ACC112 (cell line): Measurements from ENCODE around the gene PSMB3.

ENCODE experiments used
- H2AFZ ChIP-seq: fragments of 200-600 bp; sonication (generic); one replicate; pipeline ENCODE4 v1.6.0; 2017; ENCODE audit warnings: antibody characterized with exemption, low read length; ENCODE audit not compliant: unreplicated experiment
- H3K27ac ChIP-seq: fragments of 200-600 bp; sonication (generic); 2 replicates; pipeline ENCODE4 v1.5.1; 2014; ENCODE audit warnings: low read depth, mild to moderate bottlenecking, antibody characterized with exemption, low read length, moderate library complexity
- H3K27me3 ChIP-seq: fragments of 200-600 bp; sonication (generic); 2 replicates; pipeline ENCODE4 v1.6.1; 2014; ENCODE audit warnings: mild to moderate bottlenecking, antibody characterized with exemption, low read length, moderate library complexity, mixed read lengths; ENCODE audit not compliant: insufficient read depth
- H3K36me3 ChIP-seq: fragments of 200-600 bp; sonication (generic); 2 replicates; pipeline ENCODE4 v1.6.1; 2016; ENCODE audit warnings: mild to moderate bottlenecking, antibody characterized with exemption, low read length, moderate library complexity, mixed read lengths; ENCODE audit not compliant: insufficient read depth
- H3K4me1 ChIP-seq: fragments of 200-600 bp; sonication (generic); one replicate; pipeline ENCODE4 v1.6.1; 2016; ENCODE audit warnings: low read length, mixed read lengths; ENCODE audit not compliant: insufficient read depth, unreplicated experiment, control insufficient read depth
- H3K4me3 ChIP-seq: fragments of 200-600 bp; sonication (generic); 2 replicates; pipeline ENCODE4 v1.5.1; 2014; ENCODE audit warnings: mild to moderate bottlenecking, low read depth, low read length
- H3K79me2 ChIP-seq: fragments of 200-600 bp; sonication (generic); one replicate; pipeline ENCODE4 v1.6.0; 2016; ENCODE audit warnings: low read length; ENCODE audit not compliant: control insufficient read depth, unreplicated experiment, insufficient read depth

PSMB3 gene

GRCh38 chr17:38738007-38738662 is 14.4 kb upstream of the PSMB3 start:
- H3K4me3 ChIP-seq: no peak overlapping the region
- peaks cover 37% of the 10 kb centered on the region for H3K79me2 ChIP-seq
- H3K4me1 ChIP-seq: peaks cover 31% of the 10 kb centered on the region
- no peaks in the 10 kb centered on the region for H3K27me3 ChIP-seq
- no peak overlapping the region for H3K27ac ChIP-seq
- H2AFZ ChIP-seq: no peak overlapping the region
- H3K36me3 ChIP-seq: no peaks in the 10 kb centered on the region; the same call in 1 of the 2 replicates

GRCh38 chr17:38738686-38739085 is 13.9 kb upstream of the PSMB3 start:
- Histone ChIP-seq H3K79me2 (peaks cover 42% of the 10 kb centered on the region), H3K4me3 (no peak overlapping the region), H2AFZ (no peak overlapping the region), H3K27ac (no peak overlapping the region), H3K27me3 (no peaks in the 10 kb centered on the region), H3K4me1 (peaks cover 37% of the 10 kb centered on the region), H3K36me3 (no peaks in the 10 kb centered on the region; the same call in 1 of the 2 replicates)

GRCh38 chr17:38739305-38739704 is 13.2 kb upstream of the PSMB3 start:
- no peaks in the 10 kb centered on the region for H3K27me3 ChIP-seq
- H3K27ac ChIP-seq: no peak overlapping the region
- no peak overlapping the region for H2AFZ ChIP-seq
- no peaks in the 10 kb centered on the region; the same call in 1 of the 2 replicates for H3K36me3 ChIP-seq
- H3K4me1 ChIP-seq: peaks cover 37% of the 10 kb centered on the region
- no peak overlapping the region for H3K4me3 ChIP-seq
- peaks cover 48% of the 10 kb centered on the region for H3K79me2 ChIP-seq

DNA sequence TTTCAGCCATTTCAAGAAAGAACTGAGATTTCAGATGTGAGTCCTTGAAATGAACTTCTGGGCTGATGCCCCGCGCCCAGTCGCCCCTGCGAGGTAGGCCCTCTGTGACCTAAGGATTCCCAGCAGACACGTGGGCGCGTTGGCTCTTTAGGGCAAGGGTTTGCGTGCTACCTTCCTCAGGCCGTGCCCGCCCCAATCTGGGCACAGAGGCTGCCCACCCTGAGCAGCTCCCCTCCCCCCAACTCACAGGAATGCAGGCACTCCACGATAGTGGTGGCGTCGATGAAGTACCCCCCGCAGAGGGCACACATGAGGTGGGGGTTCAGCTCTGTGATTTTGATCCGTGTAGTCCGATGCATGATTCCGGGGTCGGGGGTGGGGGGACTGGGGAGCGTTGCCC is 12.5 kb upstream of the PSMB3 start:
- Histone ChIP-seq H3K36me3 (no peaks in the 10 kb centered on the region; the same call in 1 of the 2 replicates), H3K27me3 (no peaks in the 10 kb centered on the region), H3K4me3 (no peak overlapping the region), H3K79me2 (peaks cover 54% of the 10 kb centered on the region), H2AFZ (no peak overlapping the region), H3K4me1 (peaks cover 34% of the 10 kb centered on the region), H3K27ac (no peak overlapping the region)

DNA sequence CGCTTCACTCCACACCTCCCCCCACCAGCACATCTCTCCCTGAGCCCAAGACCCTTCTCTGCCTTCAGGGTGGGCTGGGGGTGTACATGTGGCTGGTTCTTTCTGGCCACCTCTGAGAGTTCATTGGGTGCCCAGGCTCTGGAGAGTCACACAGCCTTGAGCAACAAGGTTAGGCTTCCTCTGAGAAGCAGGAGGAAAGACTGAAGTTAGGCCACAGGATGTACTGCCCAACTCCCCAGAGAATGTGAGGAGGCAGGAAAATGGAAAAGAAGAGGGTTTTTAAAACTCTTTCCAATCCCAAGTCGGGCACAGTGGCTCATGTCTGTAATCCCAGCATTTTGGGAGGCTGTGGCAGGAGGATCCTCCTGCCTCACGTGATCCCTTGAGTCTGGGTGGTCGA is 11.7 kb upstream of the PSMB3 start:
- H3K79me2 ChIP-seq: peaks cover 60% of the 10 kb centered on the region
- H3K27ac ChIP-seq: peak overlapping the region; percentile 87
- peaks cover 30% of the 10 kb centered on the region for H3K4me1 ChIP-seq
- H3K4me3 ChIP-seq: no peak overlapping the region
- no peak overlapping the region for H2AFZ ChIP-seq
- H3K36me3 ChIP-seq: no peaks in the 10 kb centered on the region; the same call in 1 of the 2 replicates
- H3K27me3 ChIP-seq: no peaks in the 10 kb centered on the region

GRCh38 chr17:38741461-38741860 is 11.1 kb upstream of the PSMB3 start:
- no peaks in the 10 kb centered on the region for H3K36me3 ChIP-seq
- no peak overlapping the region for H2AFZ ChIP-seq
- peaks cover 67% of the 10 kb centered on the region for H3K79me2 ChIP-seq
- peak overlapping the region; percentile 87 for H3K27ac ChIP-seq
- no peak overlapping the region for H3K4me3 ChIP-seq
- peaks cover 37% of the 10 kb centered on the region for H3K4me1 ChIP-seq
- no peaks in the 10 kb centered on the region for H3K27me3 ChIP-seq

DNA sequence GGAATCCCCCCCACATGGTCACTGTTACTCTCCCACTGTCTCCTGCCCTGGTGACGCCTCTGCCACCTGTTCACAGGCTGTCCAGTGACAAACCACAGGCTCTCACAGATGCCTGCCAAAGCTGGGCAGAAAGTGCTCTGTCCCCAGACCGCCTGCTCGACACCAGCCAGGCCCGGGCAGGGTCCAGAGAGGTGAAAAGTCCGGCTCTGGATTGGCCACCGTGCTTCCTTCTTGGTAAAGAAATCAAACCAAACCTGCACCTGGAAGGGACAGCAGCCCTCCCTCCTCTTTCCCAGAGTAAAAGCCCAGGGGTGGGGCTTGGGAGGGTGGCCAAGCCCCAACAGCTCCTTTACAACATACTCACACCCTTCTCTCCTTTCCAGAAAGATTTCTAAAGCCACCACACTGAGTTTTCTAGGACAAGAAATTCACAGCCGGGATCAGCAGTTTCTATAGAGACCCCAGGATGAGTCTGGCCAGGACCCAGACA is 10.6 kb upstream of the PSMB3 start:
- Histone ChIP-seq H3K36me3 (no peaks in the 10 kb centered on the region), H3K27ac (peak overlapping the region; percentile 87), H3K27me3 (no peaks in the 10 kb centered on the region), H3K79me2 (peaks cover 72% of the 10 kb centered on the region), H3K4me3 (no peak overlapping the region), H3K4me1 (peaks cover 40% of the 10 kb centered on the region), H2AFZ (no peak overlapping the region)

DNA sequence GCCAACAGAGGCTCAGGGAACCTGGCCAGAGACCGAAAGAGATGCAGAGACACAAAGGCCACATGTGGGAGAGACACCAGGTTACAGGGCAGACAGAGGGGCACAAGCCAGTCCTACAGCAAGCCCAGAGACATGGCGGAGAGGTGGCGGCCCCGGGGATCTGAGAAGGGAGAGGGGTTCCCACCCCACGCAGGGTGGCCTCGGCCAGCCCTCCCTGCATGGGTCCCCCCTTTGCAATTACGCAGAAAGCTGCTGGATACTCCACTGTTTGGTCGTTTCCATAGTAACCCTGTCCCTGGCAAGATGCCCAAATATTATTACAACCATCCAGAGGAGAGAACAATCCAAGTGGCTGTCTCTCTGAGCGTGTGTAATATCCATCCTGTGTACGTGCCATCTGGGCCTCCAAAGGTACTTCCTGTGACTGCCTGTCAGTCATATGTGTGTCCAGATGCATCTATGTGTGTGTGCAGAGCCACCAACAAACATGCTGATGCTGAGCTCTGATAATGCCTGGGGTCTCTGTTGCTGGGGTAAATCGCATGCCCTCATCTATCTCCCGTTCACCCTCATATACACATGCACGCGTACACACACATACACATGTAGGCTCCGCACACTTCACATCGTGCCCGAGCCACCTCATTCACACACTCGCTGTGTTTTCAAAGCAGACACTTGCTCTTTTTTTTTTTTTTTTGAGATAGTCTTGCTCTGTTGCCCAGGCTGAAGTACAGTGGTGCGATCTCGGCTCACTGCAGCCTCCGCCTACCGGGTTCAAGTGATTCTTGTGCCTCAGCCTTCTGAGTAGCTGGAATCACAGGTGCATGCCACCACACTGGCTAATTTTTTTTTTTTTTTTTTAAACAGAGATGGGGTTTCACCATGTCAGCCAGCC is 9.9 kb upstream of the PSMB3 start:
- Histone ChIP-seq H3K36me3 (no peaks in the 10 kb centered on the region), H3K79me2 (peaks cover 79% of the 10 kb centered on the region), H3K27me3 (no peaks in the 10 kb centered on the region), H3K4me3 (no peak overlapping the region), H3K27ac (peak overlapping the region; percentile 87), H2AFZ (no peak overlapping the region), H3K4me1 (peaks cover 40% of the 10 kb centered on the region)

- Histone ChIP-seq H3K27ac (no peak overlapping the region), H3K4me1 (peaks cover 40% of the 10 kb centered on the region), H3K4me3 (no peak overlapping the region), H3K27me3 (no peaks in the 10 kb centered on the region), H3K79me2 (peaks cover 79% of the 10 kb centered on the region), H2AFZ (no peak overlapping the region), H3K36me3 (no peaks in the 10 kb centered on the region)
These were observed 8.9 kb upstream of the PSMB3 start for GRCh38 chr17:38743556-38744171.

GRCh38 chr17:38745545-38745944 is 7.0 kb upstream of the PSMB3 start:
- Histone ChIP-seq H3K27ac (no peak overlapping the region), H2AFZ (no peak overlapping the region), H3K4me1 (peaks cover 47% of the 10 kb centered on the region), H3K27me3 (no peaks in the 10 kb centered on the region), H3K36me3 (no peaks in the 10 kb centered on the region), H3K4me3 (no peak overlapping the region), H3K79me2 (peaks cover 70% of the 10 kb centered on the region)
